HG02885 (cell line): ENCODE data around the gene BANP.
A peak's percentile ranks its signal among the peaks of the same experiment; 100 is the strongest.
"Not testable (repeated sequence)": the region's sequence is repeated elsewhere in the genome, so short reads cannot be mapped to it uniquely, and the experiment has no call there.

Source experiments
- ATAC-seq: cut with Tn5 transposase; IDR thresholded peaks from one replicate; pipeline ENCODE4 v1.9.1; 2021; ENCODE audit warnings: mild to moderate bottlenecking; ENCODE audit not compliant: unreplicated experiment, poor library complexity

Gene BANP, protein sequence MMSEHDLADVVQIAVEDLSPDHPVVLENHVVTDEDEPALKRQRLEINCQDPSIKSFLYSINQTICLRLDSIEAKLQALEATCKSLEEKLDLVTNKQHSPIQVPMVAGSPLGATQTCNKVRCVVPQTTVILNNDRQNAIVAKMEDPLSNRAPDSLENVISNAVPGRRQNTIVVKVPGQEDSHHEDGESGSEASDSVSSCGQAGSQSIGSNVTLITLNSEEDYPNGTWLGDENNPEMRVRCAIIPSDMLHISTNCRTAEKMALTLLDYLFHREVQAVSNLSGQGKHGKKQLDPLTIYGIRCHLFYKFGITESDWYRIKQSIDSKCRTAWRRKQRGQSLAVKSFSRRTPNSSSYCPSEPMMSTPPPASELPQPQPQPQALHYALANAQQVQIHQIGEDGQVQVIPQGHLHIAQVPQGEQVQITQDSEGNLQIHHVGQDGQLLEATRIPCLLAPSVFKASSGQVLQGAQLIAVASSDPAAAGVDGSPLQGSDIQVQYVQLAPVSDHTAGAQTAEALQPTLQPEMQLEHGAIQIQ

DNA sequence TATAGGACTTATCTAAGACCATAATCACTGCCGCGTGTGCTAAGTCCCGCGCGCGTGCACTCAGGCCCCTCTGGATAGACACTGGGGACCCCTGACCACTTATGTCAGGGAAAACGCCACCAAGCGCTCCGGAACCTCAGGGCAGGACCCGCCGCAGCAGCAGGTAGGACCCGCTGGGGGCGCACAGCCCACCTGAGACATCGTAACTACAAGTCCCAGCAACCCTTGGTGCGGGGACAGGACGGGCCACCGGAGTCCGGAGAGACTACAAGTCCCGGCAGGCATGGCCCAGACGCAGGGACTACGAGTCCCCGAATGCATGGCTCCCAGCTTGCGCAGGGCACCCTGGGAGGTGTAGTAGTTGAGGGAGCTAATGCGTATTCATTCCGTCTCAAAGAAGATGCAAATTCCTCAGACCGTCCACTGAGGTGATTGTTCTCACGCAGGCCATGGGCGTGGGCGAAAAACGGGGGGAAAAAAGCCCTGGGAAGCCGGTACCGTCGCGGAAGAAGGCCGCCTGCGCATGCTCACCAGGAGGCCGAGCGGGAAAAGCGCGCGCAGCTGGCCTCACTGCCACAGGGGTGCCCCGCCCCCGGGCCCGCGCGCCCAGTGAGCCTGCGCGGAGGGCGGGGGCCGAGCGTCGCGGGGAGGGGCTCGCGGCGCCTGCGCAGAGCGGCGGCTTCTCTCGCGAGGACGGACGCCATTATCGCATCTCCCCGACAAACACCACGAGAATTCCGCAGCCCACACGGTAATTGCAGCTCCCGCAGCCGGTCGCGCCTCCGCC is at the start of gene BANP:
BANP (plus strand) TSS at position 670 of the 787 bp plus-strand sequence. CDS start 23,682 bp downstream, outside the sequence.
- ATAC-seq: peak; percentile 83

DNA sequence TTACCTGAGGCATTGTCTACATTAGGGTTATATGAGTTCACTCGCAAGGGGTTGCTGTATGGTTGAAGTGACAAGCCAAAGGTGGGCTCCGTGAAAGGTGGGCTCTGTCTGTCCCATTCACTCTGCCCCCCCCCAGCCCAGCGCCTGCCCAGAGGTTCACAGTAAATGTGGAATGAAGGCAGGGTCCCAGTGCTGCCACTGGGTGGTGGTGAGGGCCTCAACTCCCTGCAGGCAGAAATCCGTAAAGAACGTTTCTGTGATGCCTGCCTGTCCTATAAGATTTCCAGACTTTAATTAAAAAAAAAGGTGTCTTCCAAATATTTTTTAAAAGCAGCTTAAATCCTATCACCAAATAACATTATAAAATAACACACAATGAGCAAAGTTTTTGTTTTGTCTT is 46.3 kb upstream of the BANP start:
- not testable (repeated sequence) for ATAC-seq

DNA sequence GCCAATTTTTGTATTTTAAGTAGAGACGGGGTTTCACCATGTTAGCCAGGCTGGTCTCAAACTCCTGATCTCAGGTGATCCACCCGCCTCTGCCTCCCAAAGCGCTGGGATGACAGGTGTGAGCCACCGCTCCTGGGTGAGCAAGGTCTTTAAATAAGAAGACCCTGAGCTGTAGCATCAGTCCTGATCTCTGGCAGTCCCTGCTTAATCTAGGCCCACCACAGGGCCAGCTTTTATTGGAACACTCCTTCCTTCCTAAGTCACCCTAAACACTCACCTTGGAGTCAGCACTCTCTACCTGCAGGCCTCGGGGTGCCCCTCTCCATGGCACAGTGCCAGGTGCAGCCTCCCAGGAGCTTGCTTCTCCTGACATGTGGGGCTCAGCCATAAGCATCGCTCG is 45.7 kb upstream of the BANP start:
- not testable (repeated sequence) for ATAC-seq

DNA sequence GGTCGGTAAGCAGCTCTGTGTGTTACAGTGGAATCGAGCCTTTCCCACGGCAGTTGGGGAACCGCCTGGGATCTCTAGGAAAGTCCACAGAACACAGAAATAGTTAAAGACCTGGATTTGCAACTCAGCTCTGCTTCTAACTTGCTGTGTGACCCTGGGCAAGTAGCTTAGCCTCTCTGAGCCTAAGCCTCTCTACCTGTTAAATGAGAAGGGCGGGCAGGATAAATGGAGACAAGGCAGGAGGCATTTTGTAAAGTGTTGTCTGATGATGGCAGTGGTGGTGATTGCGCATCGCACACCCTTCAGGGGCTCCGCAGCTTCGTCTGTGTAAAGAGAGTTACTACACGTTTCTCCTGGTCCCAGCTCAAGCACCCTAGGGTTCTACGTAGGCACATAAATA is 43.1 kb upstream of the BANP start:
- not testable (repeated sequence) for ATAC-seq

DNA sequence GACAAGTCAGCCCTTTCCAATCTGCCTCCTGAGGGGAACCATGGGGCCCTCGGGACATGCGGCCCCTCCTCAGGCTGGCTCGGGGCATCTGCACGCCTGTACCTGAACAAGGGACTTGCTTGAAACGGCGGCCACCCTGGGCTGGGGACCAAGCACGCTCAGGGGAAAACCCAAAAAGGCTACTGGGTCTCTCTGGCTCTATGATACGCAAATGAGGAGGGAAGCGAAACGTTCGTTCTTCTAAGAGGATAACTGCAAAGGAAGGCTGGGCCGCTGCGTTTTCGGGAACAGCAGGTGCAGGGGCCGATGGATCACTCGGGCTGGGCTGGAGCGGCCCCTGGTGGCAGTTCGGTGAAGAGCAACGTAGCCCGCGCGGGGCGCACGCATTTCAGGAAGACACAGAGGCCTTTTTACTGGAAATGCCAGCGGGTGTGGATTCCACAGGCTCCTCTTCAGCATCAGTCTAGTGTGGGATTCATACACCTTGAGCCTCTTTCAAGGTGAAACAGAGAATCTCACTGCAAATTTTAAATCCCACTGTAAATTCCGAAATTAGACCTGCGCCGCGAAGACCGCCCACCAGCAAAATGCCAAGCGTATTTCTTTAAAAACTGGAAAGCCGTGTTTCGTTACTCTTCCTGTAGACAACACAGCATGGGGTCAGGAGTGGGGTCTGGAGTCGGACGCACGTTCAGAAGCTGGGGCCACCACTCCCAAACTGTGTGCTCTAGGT is 41.9 kb upstream of the BANP start:
- peak; percentile 89 for ATAC-seq

DNA sequence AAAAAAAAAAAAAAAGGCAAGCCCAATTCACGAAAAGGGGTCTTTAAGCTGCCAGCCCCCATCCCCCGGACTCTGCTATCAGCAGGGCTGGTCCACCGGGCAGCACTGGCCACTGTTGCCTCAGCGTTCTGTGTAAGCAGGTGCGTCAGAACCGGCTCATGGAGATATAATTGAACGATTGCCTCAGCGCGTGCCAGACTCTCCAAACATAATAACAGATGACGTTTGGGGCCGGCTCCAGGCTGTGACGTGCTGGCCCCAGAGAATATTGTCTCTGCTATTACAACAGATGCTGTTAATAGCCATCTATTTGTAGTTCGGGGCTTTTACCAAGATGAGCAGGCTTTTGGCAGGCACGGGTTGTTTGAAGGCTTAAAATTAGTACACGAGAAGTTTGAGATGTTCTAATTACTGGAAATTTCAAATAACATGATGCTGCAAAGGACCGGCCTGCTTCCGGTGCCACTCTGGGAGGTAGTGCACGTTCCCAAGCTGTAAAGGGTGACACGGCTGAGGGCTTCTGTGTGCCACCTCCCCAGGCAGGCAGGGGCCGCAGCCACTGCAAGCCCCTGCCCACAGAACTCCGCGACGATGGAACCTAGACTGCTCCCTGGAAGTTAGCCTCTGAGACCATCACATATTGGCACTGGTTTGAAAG is 40.0 kb upstream of the BANP start:
- ATAC-seq: not testable (repeated sequence)

DNA sequence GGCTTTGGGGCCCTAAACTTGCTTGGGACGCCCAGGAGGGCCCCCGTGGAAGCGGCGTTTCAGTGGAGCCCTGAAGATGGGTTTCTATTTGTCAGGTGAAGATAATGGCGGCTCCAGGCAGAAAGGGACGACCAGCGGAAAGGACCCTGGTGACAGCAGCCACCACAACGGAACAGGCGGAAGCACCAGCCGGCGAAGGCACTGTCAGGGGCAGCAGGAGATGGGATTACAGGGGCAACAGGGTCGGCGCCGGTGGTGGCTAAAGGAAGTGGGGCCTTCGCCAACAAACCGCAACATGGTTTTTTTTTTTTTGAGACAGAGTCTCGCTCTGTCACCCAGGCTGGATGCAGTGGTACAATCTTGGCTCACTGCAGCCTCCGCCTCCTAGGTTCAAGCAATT is 38.5 kb upstream of the BANP start:
- ATAC-seq: not testable (repeated sequence)

DNA sequence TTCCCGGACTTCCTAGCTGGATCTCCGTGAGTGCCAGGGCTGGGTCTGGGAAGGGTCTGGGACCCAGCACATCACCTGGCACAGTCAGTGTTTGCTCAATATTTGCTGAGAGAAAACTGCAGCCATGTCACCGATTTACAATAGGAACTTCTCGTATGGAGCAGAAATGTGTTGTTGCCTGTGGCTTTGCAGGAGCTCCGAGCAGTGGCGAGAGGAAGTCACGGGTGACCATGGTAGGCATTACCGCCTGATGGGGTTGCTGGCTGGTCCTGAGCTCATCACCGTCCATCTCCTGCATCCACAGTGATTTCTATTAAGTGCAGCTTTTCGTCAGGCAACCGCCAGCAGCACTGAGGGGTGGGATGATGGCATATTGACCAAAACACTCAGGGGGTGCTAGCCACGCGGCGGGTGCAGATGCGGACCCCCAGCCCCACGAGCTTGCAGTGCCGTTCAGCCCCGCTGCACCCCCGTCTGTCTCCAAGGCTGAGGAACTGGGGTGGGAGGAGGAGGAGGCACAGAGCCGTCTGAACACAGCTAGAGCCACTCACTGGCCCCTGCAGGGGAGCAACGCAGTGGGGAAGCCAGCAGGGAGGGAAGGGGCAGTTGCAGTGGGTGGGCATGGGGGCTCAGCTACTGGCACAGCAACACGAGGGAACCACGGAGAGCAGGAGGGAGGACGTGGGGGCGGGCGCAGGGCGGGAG is 37.1 kb upstream of the BANP start:
- not testable (repeated sequence) for ATAC-seq

DNA sequence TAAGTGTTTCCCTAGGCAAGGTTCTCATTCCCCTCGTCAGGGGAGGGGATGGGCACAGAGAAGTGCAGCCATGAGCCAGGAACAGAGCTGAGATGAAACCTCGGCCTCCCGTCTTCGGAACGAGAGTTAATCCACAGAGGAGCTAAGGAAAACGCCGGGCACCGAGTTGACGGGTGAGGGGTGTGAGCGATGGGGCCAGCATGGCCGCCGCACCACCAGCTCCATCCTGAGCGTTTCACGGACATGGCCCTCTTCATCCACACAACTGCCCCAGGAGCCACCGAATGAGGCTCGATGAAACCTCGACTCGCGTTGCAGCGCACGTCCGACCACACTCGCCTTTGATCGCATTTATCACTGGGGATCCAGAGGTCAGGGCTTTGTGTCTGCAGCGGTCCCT is 36.4 kb upstream of the BANP start:
- no peak for ATAC-seq

DNA sequence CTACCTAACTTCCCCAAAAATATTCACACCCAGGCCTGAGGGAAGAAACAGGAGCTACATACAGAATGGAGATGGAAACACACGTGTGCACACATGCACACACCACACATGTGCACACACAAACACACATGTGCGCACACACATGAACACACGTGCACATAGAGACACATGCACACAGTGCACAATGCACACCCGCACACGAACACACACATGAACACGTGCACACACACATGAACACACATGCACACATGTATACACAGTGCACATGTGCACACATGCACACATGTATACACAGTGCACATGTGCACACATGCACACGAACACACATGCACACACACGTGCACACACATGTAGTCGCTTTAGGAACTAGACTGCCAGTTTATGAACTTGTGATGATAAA is 33.7 kb upstream of the BANP start:
- ATAC-seq: no peak

DNA sequence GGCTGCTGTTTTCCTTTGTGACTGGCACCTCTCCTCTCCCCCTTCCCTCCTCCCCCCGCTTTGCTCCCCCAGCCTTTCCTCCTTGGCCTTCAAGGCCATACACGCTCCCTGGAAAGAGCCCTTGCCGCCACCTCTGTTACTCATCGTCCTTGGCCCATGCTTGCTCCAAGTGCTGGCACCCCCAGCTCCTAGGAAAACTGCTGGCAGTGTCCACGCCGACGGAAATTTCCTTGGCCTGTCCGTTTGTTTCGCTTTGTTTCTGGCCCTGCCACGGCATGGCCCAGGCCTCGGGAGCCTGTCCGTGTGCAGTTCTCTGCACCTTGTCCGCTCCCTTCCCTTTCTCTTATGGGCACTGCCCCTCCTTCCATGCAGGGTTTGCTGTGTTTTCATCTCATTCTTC is 32.9 kb upstream of the BANP start:
- ATAC-seq: no peak

DNA sequence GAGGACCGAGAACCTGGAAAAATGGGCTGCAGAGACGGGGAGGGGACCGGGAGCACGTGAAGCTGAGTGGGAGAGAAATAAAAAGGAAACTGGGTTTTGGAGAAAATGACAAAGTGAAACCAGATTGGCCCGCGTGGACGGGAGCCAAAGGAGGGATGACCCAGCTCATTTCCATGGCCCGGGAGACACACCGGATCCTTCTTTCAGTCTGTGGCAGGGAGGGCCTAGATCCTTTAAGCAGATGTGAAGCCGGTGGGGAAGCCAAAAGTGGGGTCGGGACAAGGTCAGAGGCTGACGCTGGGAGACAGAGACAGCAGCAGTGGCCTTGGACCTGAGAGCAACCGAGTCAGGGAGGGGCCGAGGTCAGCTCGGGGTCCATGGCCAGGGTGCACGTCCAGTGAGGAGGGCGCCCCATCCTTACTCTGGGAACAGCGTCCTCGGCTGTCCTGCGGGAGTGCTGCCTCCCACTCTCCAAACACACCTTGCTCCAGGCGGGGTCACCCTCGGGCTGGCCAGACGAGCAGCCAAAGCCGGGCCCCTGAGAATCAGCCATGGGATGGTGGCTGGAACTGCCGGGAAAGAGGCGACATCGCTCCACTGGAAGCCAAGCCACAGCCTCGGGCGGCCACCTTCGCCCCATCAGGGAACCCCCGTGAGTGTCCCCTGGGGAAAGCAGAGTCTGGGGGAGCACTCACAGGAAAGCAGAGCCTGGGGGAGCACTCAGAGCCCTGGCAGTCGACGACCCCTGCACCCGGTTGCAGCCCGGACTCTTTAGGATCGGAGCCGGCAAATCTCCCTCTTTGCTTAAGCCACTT is 32.2 kb upstream of the BANP start:
- ATAC-seq: no peak

DNA sequence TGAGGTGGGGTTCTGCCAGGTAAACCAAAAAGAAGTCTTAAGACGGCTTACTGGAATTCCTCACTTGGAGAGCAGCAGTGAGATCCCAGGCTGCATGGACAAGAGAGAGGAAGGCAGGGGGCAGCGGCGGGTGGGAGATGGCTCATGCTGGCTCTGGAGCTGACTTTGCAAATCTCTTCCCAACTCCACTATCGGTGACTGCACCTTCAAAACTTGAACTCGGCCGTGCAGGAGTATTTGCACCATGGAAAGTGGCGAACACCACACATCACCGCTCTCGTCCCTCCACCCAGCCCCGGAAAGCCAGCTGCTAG is 31.6 kb upstream of the BANP start:
- no peak for ATAC-seq

DNA sequence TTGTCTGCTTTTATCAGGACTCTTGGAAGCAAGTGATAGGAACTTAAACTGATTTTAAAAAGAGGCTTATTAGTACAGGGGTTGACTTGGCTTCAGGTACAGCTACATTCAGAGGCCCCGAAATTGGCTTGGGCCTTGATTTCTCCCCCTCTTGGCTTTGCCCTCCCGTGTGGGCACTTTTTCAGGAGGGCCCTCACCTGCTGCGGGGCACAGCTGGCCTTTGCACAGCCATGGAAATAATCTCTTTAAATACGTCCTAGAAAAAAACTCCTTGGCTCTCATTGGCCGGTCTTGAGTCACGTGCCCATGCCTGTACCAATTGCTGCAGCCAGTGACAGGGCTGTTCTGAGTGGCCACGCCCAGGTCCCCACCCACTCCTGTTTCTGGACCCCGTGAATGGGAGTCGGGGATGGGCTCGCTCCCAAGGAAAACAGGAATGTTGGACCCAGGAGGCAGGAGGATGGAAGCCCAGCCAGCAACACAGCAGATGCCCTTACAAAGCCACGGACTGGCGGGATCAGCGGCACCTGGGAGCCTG is 29.9 kb upstream of the BANP start:
- ATAC-seq: no peak

DNA sequence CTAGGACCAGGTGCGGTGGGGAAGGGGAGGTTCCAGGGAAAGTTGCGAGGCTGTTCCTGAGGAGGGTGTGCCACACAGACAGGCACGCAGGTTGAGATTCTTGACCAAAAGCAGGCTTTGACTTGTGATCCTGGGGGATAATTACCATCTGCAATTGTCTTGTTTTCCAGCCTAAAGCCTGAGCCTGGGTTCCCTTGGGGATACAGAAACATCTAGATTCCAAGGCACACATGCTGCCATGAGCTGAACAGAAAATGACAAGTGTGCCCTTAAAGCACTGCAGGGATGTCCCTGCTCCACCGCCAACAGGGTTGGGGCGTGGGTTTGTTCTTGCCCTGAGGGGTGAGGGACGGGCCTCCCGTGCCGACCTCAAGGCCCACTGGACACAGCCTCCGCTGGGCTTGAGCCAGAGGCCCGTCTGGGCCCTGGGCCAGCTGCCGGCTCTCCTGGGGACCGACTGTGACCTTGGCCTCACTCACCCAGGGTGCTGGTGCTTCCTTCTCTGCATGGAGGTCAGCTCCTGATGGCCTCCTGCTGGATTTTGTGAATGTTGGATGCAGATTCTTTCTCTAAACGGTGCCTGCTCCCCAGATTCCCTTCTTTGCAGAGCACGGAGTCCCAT is 28.9 kb upstream of the BANP start:
- no peak for ATAC-seq

DNA sequence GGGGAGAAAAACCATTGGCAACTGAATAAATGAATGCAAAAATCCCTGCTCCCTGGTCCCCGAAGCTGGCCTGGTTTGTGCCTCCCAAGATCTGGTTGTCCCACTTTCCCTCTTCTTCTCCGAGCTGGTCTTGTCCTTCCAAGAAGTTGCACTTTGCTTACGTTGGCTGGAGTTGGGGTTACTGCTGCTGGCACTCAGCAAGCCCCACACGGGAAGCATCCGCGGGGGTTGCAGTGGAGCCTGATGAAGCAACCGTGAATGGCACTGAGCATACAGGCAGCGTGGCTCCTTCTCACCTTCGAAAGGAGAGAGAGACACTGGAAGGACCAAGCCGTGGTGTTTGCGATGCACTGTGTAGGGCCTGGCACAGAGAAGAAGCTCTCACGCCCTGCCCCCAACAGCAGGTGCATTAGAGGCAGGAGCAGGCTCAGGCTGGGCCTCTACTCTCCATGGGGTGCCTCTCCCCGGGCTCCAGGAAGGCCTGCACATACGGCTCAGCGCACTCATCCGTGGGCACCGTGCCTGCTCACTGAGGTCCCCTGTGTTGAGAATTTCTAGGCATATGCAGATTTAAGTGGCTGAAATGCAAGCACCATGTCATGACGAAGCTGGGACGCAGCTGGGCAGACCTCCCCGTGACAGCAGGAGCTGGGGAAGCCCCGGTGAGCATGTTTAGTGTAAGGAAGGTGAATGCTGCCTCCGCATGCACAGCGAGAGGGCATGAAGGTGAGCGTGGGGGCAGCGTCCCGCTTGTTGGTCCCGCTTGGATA is 27.0 kb upstream of the BANP start:
- no peak for ATAC-seq
